Liver (tissue), 9 donors: Measurements from ENCODE around the gene CHRNA3. TPM values are rescaled to one million over a fixed set of nuclear protein-coding genes. Genes with fewer than 3 reads are reported as not detected.

Experiments used
- DNase-seq: peaks from one replicate; pipeline ENCODE4 v3.0.0-alpha.2; 2017; ENCODE audit warnings: low spot score
- H3K27ac ChIP-seq, 2 donors: one replicate each; pipeline ENCODE4 v1.7.0; 2013; ENCODE audit warnings: inconsistent platforms in 2 of 2, low read length in 2 of 2, control low read depth in 1 of 2, low read depth in 1 of 2, mild to moderate bottlenecking in 1 of 2
- H3K27me3 ChIP-seq, 4 donors: one replicate each; pipeline versions ENCODE4 v1.6.1 to v1.7.0; 2013; ENCODE audit warnings: low read length in 3 of 4, inconsistent platforms in 1 of 4, mild to moderate bottlenecking in 1 of 4, moderate library complexity in 1 of 4; ENCODE audit not compliant: control insufficient read depth in 4 of 4, insufficient read depth in 4 of 4
- H3K36me3 ChIP-seq, 4 donors: one replicate each; pipeline versions ENCODE4 v1.6.1 to v1.7.0; 2013; ENCODE audit warnings: low read length in 3 of 4, mild to moderate bottlenecking in 3 of 4, low read depth in 1 of 4, moderate library complexity in 1 of 4; ENCODE audit not compliant: control insufficient read depth in 4 of 4, insufficient read depth in 3 of 4
- H3K4me1 ChIP-seq, 4 donors: one replicate each; pipeline versions ENCODE4 v1.6.1 to v1.7.0; 2013; ENCODE audit warnings: low read length in 3 of 4, mild to moderate bottlenecking in 3 of 4, moderate library complexity in 1 of 4; ENCODE audit not compliant: control insufficient read depth in 4 of 4, insufficient read depth in 4 of 4
- H3K4me3 ChIP-seq, 3 donors: one replicate each; pipeline versions ENCODE4 v1.6.1 to v1.7.0; 2013; ENCODE audit warnings: low read length in 3 of 3, control low read depth in 1 of 3, low read depth in 1 of 3, mild to moderate bottlenecking in 1 of 3
- H3K9ac ChIP-seq, 2 donors: one replicate each; pipeline ENCODE4 v1.7.0; 2013; ENCODE audit warnings: low read length in 2 of 2, mild to moderate bottlenecking in 2 of 2, moderate library complexity in 2 of 2, control low read depth in 1 of 2, low read depth in 1 of 2
- H3K9me3 ChIP-seq, 4 donors: one replicate each; pipeline versions ENCODE4 v1.6.1 to v1.7.0; 2013; ENCODE audit warnings: low read length in 3 of 4; ENCODE audit not compliant: control insufficient read depth in 4 of 4
- CTCF ChIP-seq: fragments of 150-350 bp; IDR thresholded peaks from 2 replicates; pipeline ENCODE4 v1.5.1; 2017; ENCODE audit warnings: improper control_type of control experiment, low read depth, low read length; ENCODE audit not compliant: missing input control
- EGR1 ChIP-seq, 2 donors: IDR thresholded peaks; 2 replicates each; pipeline ENCODE4 v1.6.1; 2016 to 2018; ENCODE audit warnings: antibody characterized with exemption in 2 of 2, low read depth in 2 of 2
- GABPA ChIP-seq, 2 donors: IDR thresholded peaks in 1 of 2; conservative IDR thresholded peaks in 1 of 2; 2 replicates each; pipeline ENCODE4 v1.6.1; 2016; ENCODE audit warnings: antibody characterized with exemption in 2 of 2, mild to moderate bottlenecking in 1 of 2, moderate library complexity in 1 of 2
- HNF4A ChIP-seq, 2 donors: conservative IDR thresholded peaks; 2 replicates each; pipeline ENCODE4 v1.6.1; 2016; ENCODE audit warnings: antibody characterized with exemption in 2 of 2, mild to moderate bottlenecking in 2 of 2
- HNF4G ChIP-seq: IDR thresholded peaks from 2 replicates; pipeline ENCODE4 v1.6.1; 2016; ENCODE audit warnings: antibody characterized with exemption
- JUND ChIP-seq, 2 donors: IDR thresholded peaks; 2 replicates each; pipeline ENCODE4 v1.6.1; 2016; ENCODE audit warnings: antibody characterized with exemption in 2 of 2
- RAD21 ChIP-seq, 2 donors: IDR thresholded peaks; 2 replicates each; pipeline ENCODE4 v1.6.1; 2016; ENCODE audit warnings: antibody characterized with exemption in 2 of 2, mild to moderate bottlenecking in 2 of 2
- REST ChIP-seq: IDR thresholded peaks from 2 replicates; pipeline ENCODE4 v1.6.1; 2016; ENCODE audit warnings: antibody characterized with exemption, mild to moderate bottlenecking
- RXRA ChIP-seq, 2 donors: IDR thresholded peaks; 2 replicates each; pipeline ENCODE4 v1.6.1; 2017 to 2018; ENCODE audit warnings: antibody characterized with exemption in 2 of 2, mild to moderate bottlenecking in 1 of 2
- SP1 ChIP-seq: IDR thresholded peaks from 2 replicates; pipeline ENCODE4 v1.6.1; 2018; ENCODE audit warnings: antibody characterized with exemption, mild to moderate bottlenecking
- TAF1 ChIP-seq: conservative IDR thresholded peaks from 2 replicates; pipeline ENCODE4 v1.6.1; 2016; ENCODE audit warnings: antibody characterized with exemption, mild to moderate bottlenecking
- YY1 ChIP-seq: IDR thresholded peaks from 2 replicates; pipeline ENCODE4 v1.6.1; 2016; ENCODE audit warnings: antibody characterized with exemption, mild to moderate bottlenecking
- ZBTB33 ChIP-seq: IDR thresholded peaks from 2 replicates; pipeline ENCODE4 v1.6.1; 2016; ENCODE audit warnings: antibody characterized with exemption
- polyA plus RNA-seq, 2 donors: library from polyadenylated mRNA; stranded (reverse) in 1 of 2; unstranded in 1 of 2; fragments of 200-250 nt in 1 of 2; fragments of >200 nt in 1 of 2; fragmentation: Nextera tagmentation in 1 of 2; extraction: Ambion mirVana in 1 of 2; gene quantifications; one replicate each; pipeline versions ENCODE4 v1.2.1 to v1.2.3, GENCODE V29; 2013 to 2015
- total RNA-seq, 2 donors: library from RNA; depleted of rRNA; stranded (reverse); fragments of >200 nt; gene quantifications; one replicate each; pipeline ENCODE4 v1.2.3, GENCODE V29; 2014
- donor health status: healthy.
- donor health status: healthy.
- donor health status: healthy.
- donor health status: healthy.
- donor health status: healthy.

Gene CHRNA3
- total and polyA plus RNA-seq, 4 donors: not detected

GRCh38 chr15:78603467-78603866 is 17.3 kb downstream of the CHRNA3 start (continued):
- no peak for TF ChIP-seq REST

- Histone ChIP-seq H3K27me3 (no peaks in the 10 kb centered on the region), H3K36me3 (no peaks in the 10 kb centered on the region)
These were observed 21.6 kb downstream of the CHRNA3 start for GRCh38 chr15:78599189-78599588.

More at GRCh38 chr15:78599189-78599588, 21.6 kb downstream of the CHRNA3 start:
- no peak overlapping the region for H3K4me3 ChIP-seq
- no peak overlapping the region for H3K27ac ChIP-seq
- no peak for TF ChIP-seq GABPA (IDR thresholded peaks at IDR 0.05 in 1 of 2, conservative IDR thresholded peaks at IDR 0.05 in 1 of 2)
- TF ChIP-seq REST: no peak
- no peak for TF ChIP-seq TAF1
- TF ChIP-seq JUND (IDR thresholded peaks at IDR 0.05): no peak
- TF ChIP-seq CTCF: no peak
- no peak for TF ChIP-seq RXRA (IDR thresholded peaks at IDR 0.05)
- TF ChIP-seq HNF4A (conservative IDR thresholded peaks at IDR 0.05): no peak
- no peak for TF ChIP-seq RAD21 (IDR thresholded peaks at IDR 0.05)
- TF ChIP-seq SP1: no peak
- no peak for TF ChIP-seq HNF4G
- TF ChIP-seq ZBTB33: no peak
- no peak for TF ChIP-seq EGR1 (IDR thresholded peaks at IDR 0.05; ENCODE audit: low read depth in 2 of 2)
- TF ChIP-seq YY1: no peak
- H3K9ac ChIP-seq: no peak overlapping the region
- no peaks in the 10 kb centered on the region for H3K4me1 ChIP-seq
- H3K9me3 ChIP-seq: no peaks in the 10 kb centered on the region
- no peak for DNase-seq
